ENCODE measurements around the gene RAB34.

Gene RAB34

GRCh38 chr17:28735242-28735722 lies 17.6 kb upstream of the RAB34 start:
- no peak for DNase-seq (ENCODE audit: low spot score)
- H3K27ac ChIP-seq, result peak overlapping the region; percentile 27
- no peak for TF ChIP-seq CTCF (conservative IDR thresholded peaks at IDR 0.05; ENCODE audit: low read depth)
- ChIA-PET CTCF (interaction anchor here (0.9 to 1.0 kb wide), 2 partner anchors 9 to 15 kb away, joined by 4 to 5 read pairs; no protein-coding TSS in a partner anchor), POLR2A (ENCODE audit: low non-redundant PET) (interaction anchor here (1.4 kb wide), 1 partner anchor 15 kb away, joined by 3 read pairs; the partner anchor contains the start of gene RPL23A)

- ChIA-PET POLR2A (ENCODE audit: low non-redundant PET) (interaction anchor here (1.4 kb wide), 1 partner anchor 15 kb away, joined by 3 read pairs; the partner anchor contains the start of gene RPL23A), CTCF (interaction anchor here (0.6 to 1.0 kb wide), 2 partner anchors 8 to 42 kb away, joined by 4 to 5 read pairs; no protein-coding TSS in a partner anchor)
- no peak for DNase-seq (ENCODE audit: low spot score)
- H3K27ac ChIP-seq, result peak overlapping the region; percentile 27
- no peak for TF ChIP-seq CTCF (conservative IDR thresholded peaks at IDR 0.05; ENCODE audit: low read depth)
These were observed 17.1 kb upstream of the RAB34 start for GRCh38 chr17:28734712-28735241.

- POLR2A ChIA-PET (ENCODE audit: low non-redundant PET), result no interaction called here
- TF ChIP-seq CTCF (conservative IDR thresholded peaks at IDR 0.05; ENCODE audit: low read depth), result no peak
- no peak for DNase-seq (ENCODE audit: low spot score)
- H3K27ac ChIP-seq, result no peak overlapping the region
- CTCF ChIA-PET, result no interaction called here
These were observed 15.7 kb upstream of the RAB34 start for GRCh38 chr17:28733346-28733745.

GRCh38 chr17:28729950-28730330 lies 12.3 kb upstream of the RAB34 start:
- no peak for TF ChIP-seq CTCF (conservative IDR thresholded peaks at IDR 0.05; ENCODE audit: low read depth)
- CTCF ChIA-PET, result interaction anchor here (0.8 kb wide), 1 partner anchor 1724 kb away, joined by 3 read pairs; no protein-coding TSS in a partner anchor
- DNase-seq (ENCODE audit: low spot score), result no peak
- peak overlapping the region; percentile 99 for H3K27ac ChIP-seq
- POLR2A ChIA-PET (ENCODE audit: low non-redundant PET), result interaction anchor here (0.7 kb wide), 1 partner anchor 202 kb away, joined by 7 read pairs; no protein-coding TSS in a partner anchor

- DNase-seq (ENCODE audit: low spot score), result peak; percentile 95
- CTCF ChIA-PET, result interaction anchor here (0.6 to 5.6 kb wide), 2 partner anchors 19 to 22 kb away, joined by 5 to 249 read pairs; partner anchors contain the start of gene TRAF4
- peak within 1 kb of the TSS; percentile 99 for H3K27ac ChIP-seq
- POLR2A ChIA-PET (ENCODE audit: low non-redundant PET), result interaction anchor here (2.4 to 5.5 kb wide), 3 partner anchors 16 to 24 kb away, joined by 12 to 95 read pairs (median 22); partner anchors contain the start of gene TRAF4
- no peak for TF ChIP-seq CTCF (conservative IDR thresholded peaks at IDR 0.05; ENCODE audit: low read depth)
These were observed 10.9 kb upstream of the RAB34 start, which contains the start of gene NEK8 for GRCh38 chr17:28728364-28729200. TSS of gene NEK8 (plus strand) at chr17:28728788. CDS start at chr17:28728814, 26 bp downstream.
